ENCODE results near the gene TPRG1. TPM values are rescaled to one million over a fixed set of nuclear protein-coding genes. Genes with fewer than 3 reads are reported as not detected.

Gene TPRG1
- total RNA-seq, 2 donors from 2014 or later = 1.5 to 5.0 TPM

- Mint-ChIP-seq H3K4me1 (ENCODE audit: low read depth in 2 of 2) (no peaks in the 10 kb centered on the region), H3K27ac (no peak overlapping the region), H3K27me3 (peaks cover 12 to 19% of the 10 kb centered on the region in 2 donors), H3K36me3 (no peaks in the 10 kb centered on the region), H3K9me3 (no peaks in the 10 kb centered on the region), H3K4me3 (no peak overlapping the region)
- DNase-seq (ENCODE audit: low spot score) (no peak), ATAC-seq (no peak)
Measured at GRCh38 chr3:189172668-189173419, 1.1 kb downstream of the TPRG1 start.

- DNase-seq (ENCODE audit: low spot score) (no peak), ATAC-seq (no peak)
- Mint-ChIP-seq H3K27me3 (no peaks in the 10 kb centered on the region), H3K9me3 (peaks cover 7% of the 10 kb centered on the region), H3K4me1 (ENCODE audit: low read depth in 2 of 2) (no peaks in the 10 kb centered on the region), H3K27ac (no peak overlapping the region), H3K4me3 (no peak overlapping the region), H3K36me3 (peaks cover 9% of the 10 kb centered on the region)
Measured at GRCh38 chr3:189184566-189184965, 12.8 kb downstream of the TPRG1 start.

GRCh38 chr3:189186101-189186500 lies 14.3 kb downstream of the TPRG1 start:
- H3K36me3 Mint-ChIP-seq = peaks cover 9% of the 10 kb centered on the region
- DNase-seq (ENCODE audit: low spot score) (no peak), ATAC-seq (no peak)
- no peak overlapping the region for H3K27ac Mint-ChIP-seq
- no peaks in the 10 kb centered on the region for H3K4me1 Mint-ChIP-seq (ENCODE audit: low read depth in 2 of 2)
- H3K4me3 Mint-ChIP-seq = no peak overlapping the region
- peaks cover 7% of the 10 kb centered on the region for H3K9me3 Mint-ChIP-seq
- H3K27me3 Mint-ChIP-seq = no peaks in the 10 kb centered on the region

GRCh38 chr3:189188466-189188865 lies 16.7 kb downstream of the TPRG1 start:
- no peaks in the 10 kb centered on the region for H3K4me1 Mint-ChIP-seq (ENCODE audit: low read depth in 2 of 2)
- peaks cover 16% of the 10 kb centered on the region for H3K36me3 Mint-ChIP-seq
- DNase-seq (ENCODE audit: low spot score) (no peak), ATAC-seq (no peak)
- peaks cover 0 to 2% of the 10 kb centered on the region in 2 donors for H3K27me3 Mint-ChIP-seq
- H3K4me3 Mint-ChIP-seq = no peak overlapping the region
- H3K9me3 Mint-ChIP-seq = peaks cover 13% of the 10 kb centered on the region
- no peak overlapping the region for H3K27ac Mint-ChIP-seq

GRCh38 chr3:189192725-189193124 lies 21.0 kb downstream of the TPRG1 start:
- H3K36me3 Mint-ChIP-seq = peaks cover 33% of the 10 kb centered on the region
- peaks cover 0 to 8% of the 10 kb centered on the region in 2 donors for H3K27me3 Mint-ChIP-seq
- H3K27ac Mint-ChIP-seq = no peak overlapping the region
- H3K9me3 Mint-ChIP-seq = peaks cover 19% of the 10 kb centered on the region
- ATAC-seq = no peak
- H3K4me3 Mint-ChIP-seq = no peak overlapping the region
- no peaks in the 10 kb centered on the region for H3K4me1 Mint-ChIP-seq (ENCODE audit: low read depth in 2 of 2)
- DNase-seq (ENCODE audit: low spot score) = no peak

GRCh38 chr3:189195302-189195701 lies 23.5 kb downstream of the TPRG1 start:
- Mint-ChIP-seq H3K9me3 (peaks cover 23% of the 10 kb centered on the region), H3K27ac (no peak overlapping the region), H3K27me3 (peaks cover 0 to 11% of the 10 kb centered on the region in 2 donors), H3K4me3 (no peak overlapping the region), H3K4me1 (ENCODE audit: low read depth in 2 of 2) (no peaks in the 10 kb centered on the region), H3K36me3 (peaks cover 33% of the 10 kb centered on the region)
- ATAC-seq = no peak
- DNase-seq (ENCODE audit: low spot score) = no peak

GRCh38 chr3:189202106-189202505 lies 30.3 kb downstream of the TPRG1 start:
- Mint-ChIP-seq H3K27me3 (peaks cover 0 to 12% of the 10 kb centered on the region in 2 donors), H3K27ac (no peak overlapping the region), H3K9me3 (peaks cover 4% of the 10 kb centered on the region), H3K4me3 (no peak overlapping the region), H3K36me3 (peaks cover 3% of the 10 kb centered on the region), H3K4me1 (ENCODE audit: low read depth in 2 of 2) (no peaks in the 10 kb centered on the region)
- DNase-seq (ENCODE audit: low spot score) (no peak), ATAC-seq (no peak)

GRCh38 chr3:189202583-189202982 lies 30.8 kb downstream of the TPRG1 start:
- H3K27me3 Mint-ChIP-seq = peaks cover under 1 to 10% of the 10 kb centered on the region in 2 donors
- no peaks in the 10 kb centered on the region for H3K4me1 Mint-ChIP-seq (ENCODE audit: low read depth in 2 of 2)
- DNase-seq (ENCODE audit: low spot score) (no peak), ATAC-seq (no peak)
- no peaks in the 10 kb centered on the region for H3K36me3 Mint-ChIP-seq
- H3K4me3 Mint-ChIP-seq = no peak overlapping the region
- peaks cover 4% of the 10 kb centered on the region for H3K9me3 Mint-ChIP-seq
- H3K27ac Mint-ChIP-seq = no peak overlapping the region

GRCh38 chr3:189204167-189204866 lies 32.5 kb downstream of the TPRG1 start:
- no peaks in the 10 kb centered on the region for H3K36me3 Mint-ChIP-seq
- H3K27me3 Mint-ChIP-seq = peaks cover 15 to 18% of the 10 kb centered on the region in 2 donors
- H3K9me3 Mint-ChIP-seq = no peaks in the 10 kb centered on the region
- no peaks in the 10 kb centered on the region for H3K4me1 Mint-ChIP-seq (ENCODE audit: low read depth in 2 of 2)
- no peak overlapping the region for H3K4me3 Mint-ChIP-seq
- ATAC-seq = no peak
- DNase-seq (ENCODE audit: low spot score) = no peak
- no peak overlapping the region for H3K27ac Mint-ChIP-seq

- DNase-seq (ENCODE audit: low spot score) = no peak
- no peak overlapping the region for H3K27ac Mint-ChIP-seq
- peaks cover 15 to 20% of the 10 kb centered on the region in 2 donors for H3K27me3 Mint-ChIP-seq
- H3K4me3 Mint-ChIP-seq = no peak overlapping the region
- no peaks in the 10 kb centered on the region for H3K36me3 Mint-ChIP-seq
- no peak for ATAC-seq
- no peaks in the 10 kb centered on the region for H3K9me3 Mint-ChIP-seq
- no peaks in the 10 kb centered on the region for H3K4me1 Mint-ChIP-seq (ENCODE audit: low read depth in 2 of 2)
Measured at GRCh38 chr3:189204937-189205336, 33.2 kb downstream of the TPRG1 start.

- no peak for DNase-seq (ENCODE audit: low spot score)
- Mint-ChIP-seq H3K27me3 (peaks cover 15 to 17% of the 10 kb centered on the region in 2 donors), H3K36me3 (no peaks in the 10 kb centered on the region), H3K27ac (no peak overlapping the region), H3K4me3 (no peak overlapping the region), H3K4me1 (ENCODE audit: low read depth in 2 of 2) (no peaks in the 10 kb centered on the region), H3K9me3 (no peaks in the 10 kb centered on the region)
- ATAC-seq = no peak
Measured at GRCh38 chr3:189210251-189210770, 38.5 kb downstream of the TPRG1 start.

- DNase-seq (ENCODE audit: low spot score) (no peak), ATAC-seq (no peak)
- Mint-ChIP-seq H3K36me3 (no peaks in the 10 kb centered on the region), H3K4me3 (no peak overlapping the region), H3K9me3 (no peaks in the 10 kb centered on the region), H3K4me1 (ENCODE audit: low read depth in 2 of 2) (no peaks in the 10 kb centered on the region), H3K27me3 (peaks cover 13 to 18% of the 10 kb centered on the region in 2 donors), H3K27ac (no peak overlapping the region)
Measured at GRCh38 chr3:189212681-189213080, 40.9 kb downstream of the TPRG1 start.

- no peak for DNase-seq (ENCODE audit: low spot score)
- Mint-ChIP-seq H3K36me3 (no peaks in the 10 kb centered on the region), H3K4me3 (no peak overlapping the region), H3K4me1 (ENCODE audit: low read depth in 2 of 2) (no peaks in the 10 kb centered on the region), H3K27me3 (peaks cover 0 to 11% of the 10 kb centered on the region in 2 donors), H3K9me3 (no peaks in the 10 kb centered on the region), H3K27ac (no peak overlapping the region)
- no peak for ATAC-seq
Measured at GRCh38 chr3:189214651-189215050, 42.9 kb downstream of the TPRG1 start.

GRCh38 chr3:189222927-189223636 lies 51.3 kb downstream of the TPRG1 start:
- no peak for ATAC-seq
- Mint-ChIP-seq H3K4me3 (no peak overlapping the region), H3K9me3 (no peaks in the 10 kb centered on the region), H3K27ac (no peak overlapping the region), H3K27me3 (peaks cover 0 to 18% of the 10 kb centered on the region in 2 donors), H3K36me3 (no peaks in the 10 kb centered on the region), H3K4me1 (ENCODE audit: low read depth in 2 of 2) (no peaks in the 10 kb centered on the region)
- no peak for DNase-seq (ENCODE audit: low spot score)

Data from natural killer cell treated with Interleukin-12 subunit alpha and Interleukin-12 subunit beta and Interleukin-15 and Interleukin-18, amount 100 ng/mL, for 72 hours (primary cell).